ENCODE data around the gene HAPSTR1.

Gene HAPSTR1

DNA sequence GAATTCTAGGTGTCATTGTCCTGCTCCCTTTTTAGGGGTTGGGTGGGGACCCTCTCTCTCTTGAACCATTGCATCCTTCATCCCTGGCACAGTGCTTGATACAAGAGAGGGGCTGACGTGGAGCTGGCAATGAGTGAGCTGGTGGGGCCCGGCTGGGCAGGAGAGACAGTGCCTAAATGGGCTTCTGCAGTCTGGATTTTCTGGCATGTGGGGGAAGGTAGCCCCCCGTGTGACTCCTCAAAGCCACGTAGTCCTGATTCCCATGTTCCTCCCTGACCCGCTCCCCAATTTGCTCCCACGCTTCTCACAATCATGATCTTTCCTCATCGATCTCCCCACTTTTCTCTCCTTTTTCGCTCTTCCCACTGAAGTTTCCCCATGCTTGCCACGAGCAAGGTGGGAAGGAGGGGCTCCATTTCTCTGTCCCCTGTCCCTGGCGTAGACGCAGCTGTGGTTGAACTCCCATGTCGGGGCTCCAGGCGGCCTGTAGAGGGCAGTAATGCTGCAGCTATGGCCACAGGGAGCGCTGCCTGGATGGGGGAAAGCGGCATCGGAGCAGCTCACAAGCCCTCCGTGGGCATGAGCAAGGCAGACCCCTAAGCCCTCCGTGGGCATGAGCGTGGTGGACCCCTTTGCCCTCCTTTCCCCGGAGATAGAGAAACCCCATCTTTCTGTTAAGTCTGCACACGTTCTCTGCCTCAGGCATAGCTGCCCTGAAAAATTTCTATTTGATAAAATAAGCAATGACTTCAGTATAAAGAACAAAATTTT, 47.5 kb downstream of the HAPSTR1 start:
- H3K4me3 ChIP-seq: no peak overlapping the region
- H3K27ac ChIP-seq: no peak overlapping the region

DNA sequence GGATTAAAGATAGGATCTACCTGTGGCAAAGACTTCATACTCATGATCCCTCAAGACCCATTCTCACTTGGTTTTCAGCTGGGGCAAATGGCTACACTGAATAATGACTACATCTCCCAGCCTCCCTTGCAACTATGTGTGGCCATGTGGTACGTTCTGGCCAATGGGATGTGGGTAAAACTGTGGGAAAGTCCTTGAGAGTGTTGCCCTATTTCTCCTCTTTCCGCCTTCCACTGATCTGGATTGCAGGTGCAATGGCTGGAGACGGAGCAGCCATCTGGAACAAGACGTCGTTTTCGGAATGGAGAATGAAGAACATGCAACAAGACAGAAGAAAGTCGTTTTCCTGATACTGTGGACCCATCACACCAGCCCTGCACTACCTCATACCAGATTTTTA, 48.5 kb downstream of the HAPSTR1 start:
- H3K27ac ChIP-seq: no peak overlapping the region
- H3K4me3 ChIP-seq: no peak overlapping the region
